ENCODE data around the gene RAB3D.
"Not testable (repeated sequence)": the region's sequence is repeated elsewhere in the genome, so short reads cannot be mapped to it uniquely, and the experiment has no call there.

Gene RAB3D

GRCh38 chr19:11345122-11345803 lies 5.8 kb upstream of the RAB3D start:
- peak overlapping the region; percentile 96 for H3K4me3 ChIP-seq (ENCODE audit: insufficient read depth, low read length, poor library complexity, severe bottlenecking)
- H3K9me3 ChIP-seq (ENCODE audit: insufficient read depth, low read length): no peaks in the 10 kb centered on the region; the same call in 1 of the 2 replicates
- H3K4me2 ChIP-seq (ENCODE audit: low read depth, low read length, poor library complexity, severe bottlenecking): peak overlapping the region; percentile 70
- no peaks in the 10 kb centered on the region for H4K20me1 ChIP-seq (ENCODE audit: low read depth, low read length)
- no peaks in the 10 kb centered on the region for H3K27me3 ChIP-seq (ENCODE audit: low read length)
- no peak for TF ChIP-seq EZH2phosphoT487 (conservative IDR thresholded peaks at IDR 0.05; ENCODE audit: low read length)
- TF ChIP-seq CTCF (IDR thresholded peaks at IDR 0.05; ENCODE audit: insufficient read depth, low read length, poor library complexity, severe bottlenecking): no peak
- no peak overlapping the region for H3K27ac ChIP-seq (ENCODE audit: low read depth, low read length)
- no peak overlapping the region for H2AFZ ChIP-seq (ENCODE audit: low read depth, low read length, severe bottlenecking)
- no peaks in the 10 kb centered on the region for H3K79me2 ChIP-seq (ENCODE audit: insufficient read depth, low read length)
- H3K36me3 ChIP-seq (ENCODE audit: low read length): no peaks in the 10 kb centered on the region
- peaks cover 5% of the 10 kb centered on the region; the same call in 1 of the 2 replicates for H3F3A ChIP-seq (ENCODE audit: insufficient read depth)
- no peaks in the 10 kb centered on the region for H3K9me2 ChIP-seq (replicated peaks; ENCODE audit: insufficient read depth, low read length)
- peak overlapping the region; percentile 82 for H3K9ac ChIP-seq (ENCODE audit: low read length)

GRCh38 chr19:11342429-11342828 lies 3.0 kb upstream of the RAB3D start:
- no peaks in the 10 kb centered on the region for H3K27me3 ChIP-seq (ENCODE audit: low read length)
- no peak overlapping the region for H3K4me2 ChIP-seq (ENCODE audit: low read depth, low read length, poor library complexity, severe bottlenecking)
- H3F3A ChIP-seq (ENCODE audit: insufficient read depth): peaks cover 5% of the 10 kb centered on the region; the same call in 1 of the 2 replicates
- no peak overlapping the region for H3K9ac ChIP-seq (ENCODE audit: low read length)
- no peak overlapping the region for H3K27ac ChIP-seq (ENCODE audit: low read depth, low read length)
- H3K4me3 ChIP-seq (ENCODE audit: insufficient read depth, low read length, poor library complexity, severe bottlenecking): no peak overlapping the region
- no peaks in the 10 kb centered on the region for H3K36me3 ChIP-seq (ENCODE audit: low read length)
- TF ChIP-seq EZH2phosphoT487 (conservative IDR thresholded peaks at IDR 0.05; ENCODE audit: low read length): no peak
- TF ChIP-seq CTCF (IDR thresholded peaks at IDR 0.05; ENCODE audit: insufficient read depth, low read length, poor library complexity, severe bottlenecking): no peak
- no peak overlapping the region for H2AFZ ChIP-seq (ENCODE audit: low read depth, low read length, severe bottlenecking)
- H3K79me2 ChIP-seq (ENCODE audit: insufficient read depth, low read length): no peaks in the 10 kb centered on the region
- no peaks in the 10 kb centered on the region for H3K9me3 ChIP-seq (ENCODE audit: insufficient read depth, low read length)
- H4K20me1 ChIP-seq (ENCODE audit: low read depth, low read length): no peaks in the 10 kb centered on the region
- H3K9me2 ChIP-seq (replicated peaks; ENCODE audit: insufficient read depth, low read length): no peaks in the 10 kb centered on the region

- H3K9me3 ChIP-seq (ENCODE audit: insufficient read depth, low read length); H3K27ac ChIP-seq (ENCODE audit: low read depth, low read length): not testable (repeated sequence)
Measured at GRCh38 chr19:11340099-11340467, 626 bp upstream of the RAB3D start.

GRCh38 chr19:11338569-11339253 lies 746 bp downstream of the RAB3D start:
- Histone ChIP-seq H3K27ac (ENCODE audit: low read depth, low read length) (no peak overlapping the region), H2AFZ (ENCODE audit: low read depth, low read length, severe bottlenecking) (no peak overlapping the region), H3K4me2 (ENCODE audit: low read depth, low read length, poor library complexity, severe bottlenecking) (peak overlapping the region; percentile 56), H4K20me1 (ENCODE audit: low read depth, low read length) (no peaks in the 10 kb centered on the region), H3K27me3 (ENCODE audit: low read length) (no peaks in the 10 kb centered on the region), H3F3A (ENCODE audit: insufficient read depth) (no peaks in the 10 kb centered on the region), H3K9me3 (ENCODE audit: insufficient read depth, low read length) (no peaks in the 10 kb centered on the region), H3K36me3 (ENCODE audit: low read length) (no peaks in the 10 kb centered on the region), H3K79me2 (ENCODE audit: insufficient read depth, low read length) (no peaks in the 10 kb centered on the region), H3K9ac (ENCODE audit: low read length) (peak overlapping the region; percentile 50), H3K4me3 (ENCODE audit: insufficient read depth, low read length, poor library complexity, severe bottlenecking) (peak overlapping the region; percentile 32), H3K9me2 (replicated peaks; ENCODE audit: insufficient read depth, low read length) (no peaks in the 10 kb centered on the region)
- TF ChIP-seq CTCF (IDR thresholded peaks at IDR 0.05; ENCODE audit: insufficient read depth, low read length, poor library complexity, severe bottlenecking): no peak
- TF ChIP-seq EZH2phosphoT487 (conservative IDR thresholded peaks at IDR 0.05; ENCODE audit: low read length): no peak

More at GRCh38 chr19:11340099-11340467, 626 bp upstream of the RAB3D start:
- not testable (repeated sequence) for H3F3A ChIP-seq (ENCODE audit: insufficient read depth); H3K79me2 ChIP-seq (ENCODE audit: insufficient read depth, low read length); H3K36me3 ChIP-seq (ENCODE audit: low read length); H3K9me2 ChIP-seq (replicated peaks; ENCODE audit: insufficient read depth, low read length); H4K20me1 ChIP-seq (ENCODE audit: low read depth, low read length); H3K27me3 ChIP-seq (ENCODE audit: low read length)
- Histone ChIP-seq H2AFZ (ENCODE audit: low read depth, low read length, severe bottlenecking) (peak overlapping the region; percentile 56), H3K9ac (ENCODE audit: low read length) (peak overlapping the region; percentile 50; the same call in 1 of the 2 replicates), H3K4me2 (ENCODE audit: low read depth, low read length, poor library complexity, severe bottlenecking) (peak overlapping the region; percentile 56), H3K4me3 (ENCODE audit: insufficient read depth, low read length, poor library complexity, severe bottlenecking) (peak overlapping the region; percentile 32)

Measured in SU-DHL-6 (cell line).